ENCODE results near the gene NPTXR.

NPTXR gene

GRCh38 chr22:38773363-38773946 is 70.4 kb downstream of the NPTXR start:
- no peak for DNase-seq (ENCODE audit: low read depth, low spot score)

GRCh38 chr22:38772623-38772873 is 71.3 kb downstream of the NPTXR start:
- DNase-seq (ENCODE audit: low read depth, low spot score): no peak

- no peak for DNase-seq (ENCODE audit: low read depth, low spot score)
These were observed 73.4 kb downstream of the NPTXR start for GRCh38 chr22:38770257-38770949.
